Fibroblast of peridontal ligament (primary cell): Measurements from ENCODE around the gene RELCH.

ENCODE experiments used
- DNase-seq: peaks from one replicate; pipeline ENCODE4 v3.0.0-alpha.2; 2010; ENCODE audit errors: extremely low read depth

The RELCH gene

GRCh38 chr18:62187543-62188510 lies 772 bp downstream of the RELCH start:
- DNase-seq = peak; percentile 27

GRCh38 chr18:62189208-62189607 lies 2.2 kb downstream of the RELCH start:
- no peak for DNase-seq

- no peak for DNase-seq
Observed at GRCh38 chr18:62196079-62196478, 9.0 kb downstream of the RELCH start.

- no peak for DNase-seq
Observed at GRCh38 chr18:62196980-62197379, 9.9 kb downstream of the RELCH start.

- DNase-seq = no peak
Observed at GRCh38 chr18:62198259-62198658, 11.2 kb downstream of the RELCH start.

GRCh38 chr18:62199629-62200028 lies 12.6 kb downstream of the RELCH start:
- no peak for DNase-seq

GRCh38 chr18:62200121-62200914 lies 13.3 kb downstream of the RELCH start:
- no peak for DNase-seq

GRCh38 chr18:62201870-62202269 lies 14.8 kb downstream of the RELCH start:
- no peak for DNase-seq

GRCh38 chr18:62205824-62206223 lies 18.8 kb downstream of the RELCH start:
- DNase-seq = no peak

GRCh38 chr18:62206593-62206992 lies 19.5 kb downstream of the RELCH start:
- DNase-seq = no peak

- DNase-seq = peak; percentile 11
Observed at GRCh38 chr18:62209046-62209445, 22.0 kb downstream of the RELCH start.

- DNase-seq = no peak
Observed at GRCh38 chr18:62210138-62210537, 23.1 kb downstream of the RELCH start.

- no peak for DNase-seq
Observed at GRCh38 chr18:62211325-62211828, 24.3 kb downstream of the RELCH start.

GRCh38 chr18:62214790-62215189 lies 27.7 kb downstream of the RELCH start:
- DNase-seq = no peak

- no peak for DNase-seq
Observed at GRCh38 chr18:62224229-62224628, 37.2 kb downstream of the RELCH start.

GRCh38 chr18:62226047-62226446 lies 39.0 kb downstream of the RELCH start:
- DNase-seq = no peak

- no peak for DNase-seq
Observed at GRCh38 chr18:62236252-62236651, 49.2 kb downstream of the RELCH start.

GRCh38 chr18:62239475-62239874 lies 52.4 kb downstream of the RELCH start:
- no peak for DNase-seq

GRCh38 chr18:62242955-62243354 lies 55.9 kb downstream of the RELCH start:
- DNase-seq = no peak

- DNase-seq = no peak
Observed at GRCh38 chr18:62245177-62245576, 58.1 kb downstream of the RELCH start.

GRCh38 chr18:62245699-62246098 lies 58.6 kb downstream of the RELCH start:
- no peak for DNase-seq

GRCh38 chr18:62248313-62248712 lies 61.3 kb downstream of the RELCH start:
- DNase-seq = no peak
